ENCODE results near the gene OGFR.
A peak's percentile ranks its signal among the peaks of the same experiment; 100 is the strongest.

Gene OGFR

DNA sequence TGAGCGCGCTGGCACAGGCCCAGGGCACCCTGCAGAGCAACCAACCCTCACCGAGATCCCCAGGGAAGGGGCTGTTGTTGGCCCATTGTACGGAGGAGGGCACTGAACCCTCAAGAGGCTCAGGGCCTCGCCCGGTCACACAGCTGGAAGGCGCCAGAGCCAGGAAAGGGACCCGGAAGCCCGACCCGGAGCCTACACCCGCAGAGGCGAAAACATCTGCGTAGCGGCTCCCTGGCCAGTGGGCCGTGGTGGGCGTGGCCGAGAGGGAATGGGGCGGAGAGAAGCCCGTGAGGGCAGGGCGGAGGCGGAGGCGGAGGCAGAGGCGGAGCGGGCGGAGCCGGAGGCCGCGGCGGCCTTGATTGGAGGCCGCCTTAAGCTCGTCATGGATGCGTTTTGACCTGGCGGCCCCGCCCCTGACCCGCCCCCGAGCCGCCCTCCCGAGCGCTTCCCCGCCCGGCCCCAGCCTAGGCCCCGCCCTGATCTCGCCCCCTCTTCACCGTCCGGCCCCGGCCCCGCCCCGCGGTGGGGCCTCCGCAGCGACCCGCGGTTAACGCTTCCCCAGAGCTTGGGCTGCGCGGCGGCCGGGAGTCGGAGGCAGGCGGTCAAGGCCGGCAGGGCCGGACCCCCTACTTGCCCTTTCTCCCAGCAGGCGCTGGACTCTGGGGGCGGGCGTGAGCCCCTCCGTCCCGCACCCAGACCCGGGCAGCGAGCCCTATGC, 10.5 kb upstream of the OGFR start:
- Histone ChIP-seq H3K9me3 (0 out of 2 replicates have a peak, but pooled peaks cover 2% of the 10 kb centered on the region), H3K36me3 (replicated peaks) (peaks cover 20% of the 10 kb centered on the region), H3K4me3 (peak overlapping the region; percentile 35), H3K4me1 (peaks cover 19% of the 10 kb centered on the region), H3K27me3 (ENCODE audit: low read depth) (no peaks in the 10 kb centered on the region)
- in situ Hi-C loops (cut with MboI; ENCODE audit: low sequenced_read_pairs), result loop anchor here (5.0 kb wide), 2 partner anchors 127 to 292 kb away; no protein-coding TSS in a partner anchor
- DNase-seq (ENCODE audit: low spot score in 2 of 2), result peak; percentile 89 to 97

DNA sequence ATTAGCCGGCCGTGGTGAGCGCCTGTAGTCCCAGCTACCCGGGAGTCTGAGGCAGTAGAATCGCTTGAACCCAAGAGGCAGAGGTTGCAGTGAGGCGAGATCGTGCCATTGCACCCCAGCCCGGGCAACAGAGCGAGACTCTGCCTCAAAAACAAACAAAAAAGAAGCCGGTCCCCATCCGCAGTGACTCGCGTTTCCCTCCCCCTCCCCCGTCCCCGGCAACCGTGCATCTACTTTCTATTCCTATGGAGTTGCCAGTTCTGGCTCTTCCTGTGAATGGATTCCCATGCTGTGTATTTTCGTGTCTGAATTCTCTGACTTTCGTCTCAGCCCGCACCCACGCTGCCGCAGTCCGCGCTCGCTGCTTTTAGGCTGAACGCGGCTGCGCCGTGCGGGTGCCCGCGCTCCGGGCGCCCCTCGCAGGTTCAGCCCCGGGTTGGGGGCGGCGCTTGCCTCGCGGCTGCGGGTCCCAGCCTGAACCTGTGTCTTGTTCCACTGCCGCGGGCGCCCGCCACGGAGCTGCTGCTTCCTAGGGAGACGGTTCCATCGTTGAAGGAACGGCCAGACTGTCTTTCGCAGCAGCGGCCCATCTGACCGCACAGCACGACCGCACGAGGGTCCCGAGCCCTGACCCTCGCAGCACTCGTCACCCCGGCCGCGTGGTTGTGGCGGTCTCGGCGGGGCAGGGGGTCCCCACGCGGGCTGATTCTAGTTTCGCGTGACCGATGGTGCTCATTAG, 9.4 kb upstream of the OGFR start:
- no peaks in the 10 kb centered on the region for H3K27me3 ChIP-seq (ENCODE audit: low read depth)
- peak overlapping the region; percentile 35 for H3K4me3 ChIP-seq
- DNase-seq (ENCODE audit: low spot score in 2 of 2), result peak; percentile 54 to 89
- H3K9me3 ChIP-seq, result 0 out of 2 replicates have a peak, but pooled peaks cover 2% of the 10 kb centered on the region
- H3K4me1 ChIP-seq, result peaks cover 19% of the 10 kb centered on the region
- in situ Hi-C loops (cut with MboI; ENCODE audit: low sequenced_read_pairs), result no loop called here
- H3K36me3 ChIP-seq (replicated peaks), result peaks cover 30% of the 10 kb centered on the region

DNA sequence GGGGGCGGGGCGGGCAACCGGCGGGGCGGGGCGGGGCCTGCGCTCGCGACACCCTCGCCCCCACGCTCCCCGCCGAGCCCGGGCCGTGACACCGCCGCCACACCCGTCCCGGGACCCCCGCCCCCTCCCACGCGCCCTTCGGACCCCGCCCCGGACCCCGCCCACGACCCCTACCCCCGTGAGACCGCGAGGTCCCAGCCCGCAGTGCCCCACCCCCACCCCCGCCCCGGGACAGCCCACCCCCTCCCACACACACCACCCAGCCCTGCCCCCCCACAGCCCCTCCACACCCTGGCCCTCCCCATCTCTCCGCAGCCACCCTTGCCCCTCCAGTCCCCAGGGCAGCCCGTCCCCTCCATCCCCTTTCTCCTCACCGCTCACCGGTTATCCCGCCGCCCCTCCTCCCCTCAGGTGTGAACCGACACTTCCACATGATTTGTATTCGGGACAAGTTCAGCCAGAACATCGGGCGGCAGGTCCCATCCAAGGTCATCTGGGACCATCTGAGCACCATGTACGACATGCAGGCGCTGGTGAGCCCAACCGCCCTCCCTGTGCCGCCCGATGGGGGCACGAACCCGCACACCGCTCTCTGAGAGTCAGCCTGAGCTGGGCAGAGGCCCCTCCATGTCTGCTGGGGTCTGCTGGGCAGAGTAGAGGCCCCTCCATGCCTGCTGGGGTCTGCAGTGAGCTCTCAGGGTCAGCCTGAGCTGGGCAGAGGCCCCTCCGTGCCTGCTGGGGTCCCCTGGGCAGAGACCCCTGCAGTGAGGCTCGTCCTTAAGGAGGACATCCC, 7.7 kb upstream of the OGFR start:
- no peaks in the 10 kb centered on the region for H3K27me3 ChIP-seq (ENCODE audit: low read depth)
- H3K4me1 ChIP-seq, result peaks cover 19% of the 10 kb centered on the region
- peak overlapping the region; percentile 38 for H3K4me3 ChIP-seq
- in situ Hi-C loops (cut with MboI; ENCODE audit: low sequenced_read_pairs), result no loop called here
- peaks cover 41% of the 10 kb centered on the region for H3K36me3 ChIP-seq (replicated peaks)
- H3K9me3 ChIP-seq, result 0 out of 2 replicates have a peak, but pooled peaks cover 2% of the 10 kb centered on the region
- no peak for DNase-seq (ENCODE audit: low spot score in 2 of 2)

DNA sequence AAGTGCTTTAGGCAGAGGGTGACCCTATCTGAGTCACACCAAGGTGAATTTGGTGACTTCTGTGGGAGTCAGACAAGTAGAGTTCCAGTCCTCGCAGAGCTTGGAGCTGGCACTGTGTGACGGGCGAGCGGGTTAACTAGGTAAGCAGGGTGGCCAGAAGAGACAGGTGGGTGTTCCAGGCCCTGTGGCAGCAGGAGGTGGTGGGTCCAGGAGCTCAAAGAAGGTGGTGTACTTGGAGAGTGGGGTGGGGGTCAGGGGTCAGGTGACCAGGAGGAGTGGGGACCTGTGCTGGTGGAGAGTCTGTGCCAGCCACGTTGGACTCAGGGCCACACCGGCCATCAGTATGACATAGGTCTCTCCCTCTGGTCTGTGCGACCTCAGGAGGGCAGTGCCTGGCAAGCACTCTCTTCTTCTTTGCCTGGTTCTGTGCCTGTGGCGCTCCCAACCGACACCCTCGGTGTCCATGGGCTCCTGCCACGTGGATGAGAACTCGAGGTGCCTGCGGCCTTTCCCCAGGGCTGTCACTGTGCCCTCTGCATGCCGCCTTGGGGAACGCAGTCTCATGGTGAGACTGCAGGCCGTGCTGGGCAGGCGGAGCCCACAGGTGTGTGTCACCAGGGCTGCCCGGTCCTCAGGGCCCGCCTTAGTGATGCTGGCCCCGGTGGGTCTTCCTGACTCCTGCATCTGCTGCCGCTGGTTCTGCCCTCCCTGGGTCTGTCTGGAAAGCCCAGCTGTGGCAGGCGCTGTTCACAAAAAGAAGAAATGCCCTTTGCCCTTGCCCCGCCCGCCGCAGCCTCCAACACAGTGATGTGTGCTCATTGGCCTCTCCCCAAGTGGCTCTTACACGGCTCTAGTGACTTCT, 6.7 kb upstream of the OGFR start:
- in situ Hi-C loops (cut with MboI; ENCODE audit: low sequenced_read_pairs), result no loop called here

DNA sequence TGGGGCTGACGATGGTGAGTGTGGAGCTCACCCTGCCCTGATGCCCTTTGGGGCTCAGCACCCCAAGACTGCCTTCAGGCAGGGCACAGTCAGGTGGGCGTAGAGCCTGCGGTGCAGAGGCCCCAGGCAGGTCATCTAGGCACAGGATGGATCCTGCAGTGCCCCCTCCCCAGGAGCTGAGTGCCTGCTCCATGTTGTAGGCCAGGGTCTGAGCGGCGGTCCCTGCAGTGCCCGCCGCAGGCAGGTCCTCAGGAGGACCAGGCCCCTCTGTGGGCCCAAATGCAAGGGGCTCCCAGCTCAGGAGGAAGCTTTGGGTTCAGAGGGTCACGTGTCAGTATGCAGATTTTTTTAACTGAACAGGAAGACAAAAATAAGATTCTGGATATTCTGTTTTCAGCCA, 5.6 kb upstream of the OGFR start:
- peaks cover 41% of the 10 kb centered on the region for H3K36me3 ChIP-seq (replicated peaks)
- in situ Hi-C loops (cut with MboI; ENCODE audit: low sequenced_read_pairs), result no loop called here
- no peak for DNase-seq (ENCODE audit: low spot score in 2 of 2)
- H3K27me3 ChIP-seq (ENCODE audit: low read depth), result no peaks in the 10 kb centered on the region
- peaks cover 15% of the 10 kb centered on the region for H3K4me1 ChIP-seq
- 0 out of 2 replicates have a peak, but pooled peaks cover 2% of the 10 kb centered on the region for H3K9me3 ChIP-seq
- no peak overlapping the region for H3K4me3 ChIP-seq

More for the DNA sequence above, 6.7 kb upstream of the OGFR start:
- H3K27me3 ChIP-seq (ENCODE audit: low read depth), result no peaks in the 10 kb centered on the region
- peaks cover 41% of the 10 kb centered on the region for H3K36me3 ChIP-seq (replicated peaks)
- 0 out of 2 replicates have a peak, but pooled peaks cover 2% of the 10 kb centered on the region for H3K9me3 ChIP-seq
- peaks cover 19% of the 10 kb centered on the region for H3K4me1 ChIP-seq
- DNase-seq (ENCODE audit: low spot score in 2 of 2), result no peak
- no peak overlapping the region; the same call in 1 of the 2 replicates for H3K4me3 ChIP-seq

DNA sequence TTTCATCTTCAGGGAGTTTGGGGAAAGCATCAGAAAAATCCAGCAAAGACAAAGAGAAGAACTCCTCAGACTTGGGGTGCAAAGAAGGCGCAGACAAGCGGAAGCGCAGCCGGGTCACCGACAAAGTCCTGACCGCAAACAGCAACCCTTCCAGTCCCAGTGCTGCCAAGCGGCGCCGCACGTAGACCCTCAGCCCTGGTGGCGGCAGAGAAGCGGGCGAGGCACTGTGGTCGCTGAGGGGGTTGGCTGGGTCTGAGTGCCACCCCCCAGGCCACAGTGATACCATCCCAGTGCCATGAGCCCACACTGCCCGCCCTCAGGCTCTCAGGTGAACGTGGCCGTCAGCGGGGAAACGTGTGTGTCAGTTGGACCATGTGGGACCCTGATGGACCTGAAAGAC, 5.2 kb upstream of the OGFR start:
- no peak for DNase-seq (ENCODE audit: low spot score in 2 of 2)
- no peaks in the 10 kb centered on the region for H3K27me3 ChIP-seq (ENCODE audit: low read depth)
- H3K9me3 ChIP-seq, result 0 out of 2 replicates have a peak, but pooled peaks cover 2% of the 10 kb centered on the region
- in situ Hi-C loops (cut with MboI; ENCODE audit: low sequenced_read_pairs), result no loop called here
- H3K36me3 ChIP-seq (replicated peaks), result peaks cover 41% of the 10 kb centered on the region
- peaks cover 15% of the 10 kb centered on the region for H3K4me1 ChIP-seq
- no peak overlapping the region for H3K4me3 ChIP-seq

DNA sequence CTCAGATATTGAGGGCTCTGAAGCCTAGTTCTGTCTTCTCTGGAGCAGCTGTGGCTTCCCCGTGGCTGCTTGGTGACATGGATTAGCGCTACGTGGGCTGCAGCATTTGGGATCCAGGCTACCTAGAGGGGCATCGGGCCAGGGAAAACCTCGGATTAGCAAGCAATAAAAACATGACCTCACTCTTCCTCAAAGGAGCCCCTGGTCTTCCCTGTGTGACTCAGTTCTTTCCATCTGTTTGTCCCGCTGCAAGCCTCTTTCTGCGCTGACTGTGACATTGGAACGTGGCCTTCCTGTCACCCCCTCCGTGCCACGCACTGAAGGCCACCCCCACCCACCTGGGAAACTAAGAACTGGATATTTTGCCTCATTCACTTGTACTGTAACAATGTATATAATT, 4.8 kb upstream of the OGFR start:
- in situ Hi-C loops (cut with MboI; ENCODE audit: low sequenced_read_pairs), result no loop called here
- peaks cover 11% of the 10 kb centered on the region for H3K4me1 ChIP-seq
- 0 out of 2 replicates have a peak, but pooled peaks cover 2% of the 10 kb centered on the region for H3K9me3 ChIP-seq
- no peak overlapping the region for H3K4me3 ChIP-seq
- H3K36me3 ChIP-seq (replicated peaks), result peaks cover 41% of the 10 kb centered on the region
- no peak for DNase-seq (ENCODE audit: low spot score in 2 of 2)
- H3K27me3 ChIP-seq (ENCODE audit: low read depth), result no peaks in the 10 kb centered on the region

DNA sequence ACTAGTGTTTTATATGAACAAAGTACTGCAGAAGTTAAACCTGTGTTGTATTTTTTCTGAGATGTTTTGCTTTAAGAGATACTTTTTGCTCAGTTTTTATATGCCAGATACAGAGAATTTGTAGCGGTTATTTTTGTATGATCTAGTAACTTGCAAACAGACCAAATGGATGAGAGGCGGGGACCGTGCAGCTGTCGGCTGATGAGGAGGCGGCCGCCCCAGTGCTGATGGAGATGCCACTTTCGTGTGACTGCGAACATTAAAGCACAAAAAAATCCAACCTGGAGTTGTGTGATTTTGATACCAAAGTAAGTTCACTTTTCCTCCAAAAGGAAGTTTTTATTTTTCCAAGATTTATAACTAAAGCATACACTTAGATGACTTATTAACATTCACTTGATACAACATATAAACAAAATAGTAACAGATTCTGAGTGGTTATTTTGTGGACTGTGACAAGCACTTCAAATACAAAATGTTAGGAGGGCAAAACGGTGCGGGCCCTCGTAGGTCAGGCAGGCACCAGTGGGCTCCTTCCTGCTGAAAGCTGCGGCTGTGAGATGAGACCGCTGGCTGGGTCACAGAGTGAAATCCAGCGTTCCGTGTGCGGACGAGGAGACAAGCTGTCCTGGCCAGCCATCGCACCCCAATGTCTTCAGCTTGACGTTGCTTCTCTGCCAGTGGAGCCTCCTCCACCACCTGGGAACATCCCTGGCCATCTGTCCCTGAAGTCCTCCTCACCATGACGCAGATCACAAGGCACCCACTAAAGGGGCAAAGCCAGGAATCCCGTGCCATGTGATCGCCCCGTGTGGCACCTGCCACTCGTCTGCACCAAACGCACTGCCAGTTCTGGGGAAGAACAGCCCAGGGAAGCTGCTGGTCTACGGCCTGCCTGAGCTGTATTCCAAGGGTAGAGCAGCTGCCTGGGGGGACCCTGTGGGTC, 4.0 kb upstream of the OGFR start:
- H3K4me1 ChIP-seq, result peaks cover 5% of the 10 kb centered on the region
- DNase-seq (ENCODE audit: low spot score in 2 of 2), result no peak
- 0 out of 2 replicates have a peak, but pooled peaks cover 2% of the 10 kb centered on the region for H3K9me3 ChIP-seq
- H3K36me3 ChIP-seq (replicated peaks), result peaks cover 41% of the 10 kb centered on the region
- H3K27me3 ChIP-seq (ENCODE audit: low read depth), result no peaks in the 10 kb centered on the region
- in situ Hi-C loops (cut with MboI; ENCODE audit: low sequenced_read_pairs), result no loop called here
- no peak overlapping the region for H3K4me3 ChIP-seq

DNA sequence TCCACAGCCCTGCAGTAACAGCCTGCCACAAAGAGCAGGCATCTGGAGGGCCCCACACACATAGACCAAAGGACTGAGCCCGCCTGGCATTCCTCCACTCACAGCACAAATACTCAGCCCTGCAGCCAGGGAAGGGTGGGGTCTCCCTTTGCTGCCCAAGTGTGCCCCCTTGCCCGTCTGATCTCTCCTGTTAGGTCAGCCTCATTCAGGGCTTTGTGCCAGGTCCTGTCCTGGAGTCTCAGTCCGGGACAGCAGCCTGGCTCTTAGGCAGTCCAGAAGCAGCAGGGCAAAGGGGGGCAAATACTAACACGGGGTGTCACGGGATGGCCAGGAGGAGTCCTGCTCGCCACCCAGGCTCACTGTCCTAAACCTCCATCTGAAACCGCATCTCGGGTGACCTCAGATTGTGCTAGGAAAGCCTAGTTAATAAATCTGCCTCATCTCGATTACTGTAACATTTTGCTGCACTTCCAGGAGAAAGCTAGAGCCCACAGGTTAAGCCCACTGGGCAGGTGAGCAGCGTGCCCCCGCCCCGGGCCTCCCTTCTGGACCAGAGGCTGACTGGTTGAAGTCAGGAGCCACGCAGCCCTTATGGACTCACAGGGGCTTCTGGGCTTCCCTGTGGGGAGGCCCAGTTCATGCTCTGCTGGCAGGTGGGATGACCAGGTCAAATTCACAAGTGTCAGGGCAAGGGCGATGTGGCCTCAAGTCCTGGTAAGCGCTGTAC, 3.2 kb upstream of the OGFR start:
- peaks cover 45% of the 10 kb centered on the region for H3K36me3 ChIP-seq (replicated peaks)
- H3K9me3 ChIP-seq, result no peaks in the 10 kb centered on the region
- H3K27me3 ChIP-seq (ENCODE audit: low read depth), result no peaks in the 10 kb centered on the region
- H3K4me1 ChIP-seq, result peaks cover 9% of the 10 kb centered on the region; the same call in 1 of the 2 replicates
- in situ Hi-C loops (cut with MboI; ENCODE audit: low sequenced_read_pairs), result no loop called here
- no peak overlapping the region for H3K4me3 ChIP-seq
- no peak for DNase-seq (ENCODE audit: low spot score in 2 of 2)

DNA sequence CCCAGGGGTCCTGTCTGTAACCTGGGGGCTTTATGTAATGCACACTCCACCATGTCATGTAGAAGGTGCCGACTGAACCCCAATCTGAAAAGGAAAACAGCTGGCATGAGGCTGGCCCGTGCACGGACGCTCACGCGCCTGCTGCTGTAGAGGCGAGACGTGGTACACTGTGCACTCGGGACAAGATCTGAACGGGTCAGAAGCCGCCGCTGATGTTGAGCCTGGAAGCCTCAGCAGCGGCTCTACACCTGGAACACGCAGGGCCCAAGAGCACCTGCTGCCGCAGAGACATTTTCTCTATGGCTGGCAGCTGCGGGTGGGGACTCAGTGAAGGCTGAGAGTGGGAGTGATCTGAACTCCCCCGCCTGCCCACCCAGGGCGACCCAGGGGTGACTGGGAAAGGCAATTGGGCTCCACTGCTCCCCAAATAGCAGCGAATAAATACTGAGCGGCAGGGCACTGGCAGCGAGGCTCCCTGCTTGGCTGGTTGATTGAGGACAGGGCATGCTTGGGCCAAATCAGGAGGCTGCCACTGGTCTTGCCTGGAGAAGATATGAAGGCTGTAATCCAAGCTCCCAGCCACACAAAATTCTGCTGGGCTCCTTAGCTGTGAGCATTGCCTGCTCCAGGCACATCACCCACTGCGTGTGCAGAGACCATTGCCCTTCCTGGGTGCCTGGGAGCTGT, 2.5 kb upstream of the OGFR start:
- no peaks in the 10 kb centered on the region for H3K27me3 ChIP-seq (ENCODE audit: low read depth)
- H3K4me3 ChIP-seq, result no peak overlapping the region
- in situ Hi-C loops (cut with MboI; ENCODE audit: low sequenced_read_pairs), result no loop called here
- no peak for DNase-seq (ENCODE audit: low spot score in 2 of 2)
- peaks cover 45% of the 10 kb centered on the region for H3K36me3 ChIP-seq (replicated peaks)
- H3K4me1 ChIP-seq, result peaks cover 10% of the 10 kb centered on the region; the same call in 1 of the 2 replicates
- no peaks in the 10 kb centered on the region for H3K9me3 ChIP-seq

DNA sequence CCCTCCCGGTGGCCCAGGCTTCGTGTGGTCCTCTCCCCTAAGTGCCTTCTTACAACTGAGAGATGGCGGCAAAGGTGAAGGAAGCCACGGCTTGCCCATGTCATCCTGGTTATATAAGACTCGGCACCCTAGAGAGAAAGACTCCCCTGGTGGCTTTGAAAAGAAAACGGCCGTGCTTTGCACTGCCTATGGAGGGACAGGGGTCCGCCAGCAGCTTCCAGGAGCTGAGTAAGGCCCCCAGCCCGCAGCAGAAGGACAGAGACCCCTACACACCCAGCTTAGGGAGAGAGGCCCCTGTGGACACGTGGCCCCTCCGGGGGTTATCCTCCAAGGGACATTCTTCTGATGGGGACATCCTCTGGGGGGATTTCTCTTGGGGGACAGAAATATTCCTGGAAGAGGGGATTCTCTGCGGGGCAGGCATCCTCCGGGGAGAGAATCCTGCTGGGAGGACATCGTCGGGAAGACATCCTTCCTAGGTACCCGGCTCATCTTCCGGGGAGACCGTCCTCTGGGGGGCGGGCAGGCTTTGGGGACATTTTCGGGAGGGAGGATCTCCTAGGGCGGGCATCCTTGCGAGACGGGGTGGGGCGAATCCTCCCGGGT, 511 bp upstream of the OGFR start:
- no peaks in the 10 kb centered on the region for H3K9me3 ChIP-seq
- DNase-seq (ENCODE audit: low spot score in 2 of 2), result no peak
- in situ Hi-C loops (cut with MboI; ENCODE audit: low sequenced_read_pairs), result no loop called here
- H3K4me3 ChIP-seq, result peak overlapping the region; percentile 23
- H3K27me3 ChIP-seq (ENCODE audit: low read depth), result no peaks in the 10 kb centered on the region
- peaks cover 10% of the 10 kb centered on the region; the same call in 1 of the 2 replicates for H3K4me1 ChIP-seq
- peaks cover 45% of the 10 kb centered on the region for H3K36me3 ChIP-seq (replicated peaks)

Measured in HAP-1 (cell line).